HG02973 (cell line): ENCODE measurements around the gene RBM12.

Source experiments
- ATAC-seq: cut with Tn5 transposase; IDR thresholded peaks from one replicate; pipeline ENCODE4 v1.9.1; 2021; ENCODE audit warnings: moderate library complexity; ENCODE audit not compliant: unreplicated experiment

RBM12 gene

GRCh38 chr20:35621560-35621946 lies 43.1 kb downstream of the RBM12 start:
- ATAC-seq, result no peak

- ATAC-seq, result no peak
These were observed 43.7 kb downstream of the RBM12 start for GRCh38 chr20:35620818-35621559.

- peak; percentile 21 for ATAC-seq
These were observed 45.3 kb downstream of the RBM12 start for GRCh38 chr20:35619196-35620095.

GRCh38 chr20:35618263-35619131 lies 46.2 kb downstream of the RBM12 start:
- ATAC-seq, result no peak

GRCh38 chr20:35617397-35618262 lies 47.1 kb downstream of the RBM12 start:
- no peak for ATAC-seq

GRCh38 chr20:35616465-35617396 lies 48.0 kb downstream of the RBM12 start:
- ATAC-seq, result no peak

- peak; percentile 76 for ATAC-seq
These were observed 48.8 kb downstream of the RBM12 start, which contains the start of gene SPAG4 for GRCh38 chr20:35615667-35616464. TSS of gene SPAG4 (plus strand) at chr20:35615829. CDS start at chr20:35616004, 175 bp downstream.

- no peak for ATAC-seq
These were observed 53.2 kb downstream of the RBM12 start for GRCh38 chr20:35611482-35611881.

GRCh38 chr20:35610833-35611427 lies 53.8 kb downstream of the RBM12 start:
- no peak for ATAC-seq

GRCh38 chr20:35607003-35607735 lies 57.5 kb downstream of the RBM12 start:
- no peak for ATAC-seq

GRCh38 chr20:35606127-35606526 lies 58.6 kb downstream of the RBM12 start:
- ATAC-seq, result no peak

- no peak for ATAC-seq
These were observed 60.3 kb downstream of the RBM12 start for GRCh38 chr20:35604449-35604747.

- no peak for ATAC-seq
These were observed 60.8 kb downstream of the RBM12 start for GRCh38 chr20:35603695-35604448.

- ATAC-seq, result no peak
These were observed 61.7 kb downstream of the RBM12 start for GRCh38 chr20:35602851-35603495.

- ATAC-seq, result no peak
These were observed 62.7 kb downstream of the RBM12 start for GRCh38 chr20:35601990-35602389.
